ENCODE results near the gene ZAP70.

Gene ZAP70

GRCh38 chr2:97726261-97727064 is 13.1 kb downstream of the ZAP70 start:
- Histone ChIP-seq H3K4me1 (ENCODE audit: control insufficient read depth, insufficient read depth, low read length, unreplicated experiment) (no peaks in the 10 kb centered on the region), H3K79me2 (ENCODE audit: control insufficient read depth, insufficient read depth, low read length, unreplicated experiment) (no peaks in the 10 kb centered on the region), H3K36me3 (ENCODE audit: insufficient read depth, low read length) (no peaks in the 10 kb centered on the region), H2AFZ (ENCODE audit: low read length, unreplicated experiment) (no peak overlapping the region), H3K27ac (ENCODE audit: low read depth, low read length) (no peak overlapping the region), H3K4me3 (ENCODE audit: low read depth, low read length) (no peak overlapping the region), H3K27me3 (ENCODE audit: insufficient read depth, low read length) (peaks cover 35% of the 10 kb centered on the region)

- Histone ChIP-seq H3K4me1 (ENCODE audit: control insufficient read depth, insufficient read depth, low read length, unreplicated experiment) (no peaks in the 10 kb centered on the region), H3K27me3 (ENCODE audit: insufficient read depth, low read length) (peaks cover 32% of the 10 kb centered on the region), H3K4me3 (ENCODE audit: low read depth, low read length) (no peak overlapping the region), H2AFZ (ENCODE audit: low read length, unreplicated experiment) (no peak overlapping the region), H3K79me2 (ENCODE audit: control insufficient read depth, insufficient read depth, low read length, unreplicated experiment) (no peaks in the 10 kb centered on the region), H3K27ac (ENCODE audit: low read depth, low read length) (no peak overlapping the region), H3K36me3 (ENCODE audit: insufficient read depth, low read length) (no peaks in the 10 kb centered on the region)
Measured at GRCh38 chr2:97727296-97727695, 13.9 kb downstream of the ZAP70 start.

- H3K27me3 ChIP-seq (ENCODE audit: insufficient read depth, low read length) = peaks cover 24% of the 10 kb centered on the region
- no peaks in the 10 kb centered on the region for H3K4me1 ChIP-seq (ENCODE audit: control insufficient read depth, insufficient read depth, low read length, unreplicated experiment)
- no peak overlapping the region for H3K4me3 ChIP-seq (ENCODE audit: low read depth, low read length)
- H2AFZ ChIP-seq (ENCODE audit: low read length, unreplicated experiment) = no peak overlapping the region
- H3K79me2 ChIP-seq (ENCODE audit: control insufficient read depth, insufficient read depth, low read length, unreplicated experiment) = no peaks in the 10 kb centered on the region
- H3K36me3 ChIP-seq (ENCODE audit: insufficient read depth, low read length) = no peaks in the 10 kb centered on the region
- no peak overlapping the region for H3K27ac ChIP-seq (ENCODE audit: low read depth, low read length)
Measured at GRCh38 chr2:97728091-97728731, 14.8 kb downstream of the ZAP70 start.

GRCh38 chr2:97730245-97730644 is 16.9 kb downstream of the ZAP70 start:
- no peak overlapping the region for H3K27ac ChIP-seq (ENCODE audit: low read depth, low read length)
- H3K4me3 ChIP-seq (ENCODE audit: low read depth, low read length) = no peak overlapping the region
- H2AFZ ChIP-seq (ENCODE audit: low read length, unreplicated experiment) = no peak overlapping the region
- 0 out of 2 replicates have a peak, but pooled peaks cover 6% of the 10 kb centered on the region for H3K27me3 ChIP-seq (ENCODE audit: insufficient read depth, low read length)
- no peaks in the 10 kb centered on the region for H3K4me1 ChIP-seq (ENCODE audit: control insufficient read depth, insufficient read depth, low read length, unreplicated experiment)
- H3K36me3 ChIP-seq (ENCODE audit: insufficient read depth, low read length) = no peaks in the 10 kb centered on the region
- no peaks in the 10 kb centered on the region for H3K79me2 ChIP-seq (ENCODE audit: control insufficient read depth, insufficient read depth, low read length, unreplicated experiment)

GRCh38 chr2:97731274-97732020 is 18.1 kb downstream of the ZAP70 start:
- no peak overlapping the region for H3K27ac ChIP-seq (ENCODE audit: low read depth, low read length)
- no peaks in the 10 kb centered on the region for H3K79me2 ChIP-seq (ENCODE audit: control insufficient read depth, insufficient read depth, low read length, unreplicated experiment)
- H2AFZ ChIP-seq (ENCODE audit: low read length, unreplicated experiment) = no peak overlapping the region
- H3K36me3 ChIP-seq (ENCODE audit: insufficient read depth, low read length) = no peaks in the 10 kb centered on the region
- H3K4me1 ChIP-seq (ENCODE audit: control insufficient read depth, insufficient read depth, low read length, unreplicated experiment) = no peaks in the 10 kb centered on the region
- 0 out of 2 replicates have a peak, but pooled peaks cover 3% of the 10 kb centered on the region for H3K27me3 ChIP-seq (ENCODE audit: insufficient read depth, low read length)
- H3K4me3 ChIP-seq (ENCODE audit: low read depth, low read length) = no peak overlapping the region

GRCh38 chr2:97732436-97733340 is 19.3 kb downstream of the ZAP70 start:
- H2AFZ ChIP-seq (ENCODE audit: low read length, unreplicated experiment) = no peak overlapping the region
- no peak overlapping the region for H3K4me3 ChIP-seq (ENCODE audit: low read depth, low read length)
- H3K27me3 ChIP-seq (ENCODE audit: insufficient read depth, low read length) = 0 out of 2 replicates have a peak, but pooled peaks cover 3% of the 10 kb centered on the region
- no peaks in the 10 kb centered on the region for H3K4me1 ChIP-seq (ENCODE audit: control insufficient read depth, insufficient read depth, low read length, unreplicated experiment)
- H3K79me2 ChIP-seq (ENCODE audit: control insufficient read depth, insufficient read depth, low read length, unreplicated experiment) = no peaks in the 10 kb centered on the region
- H3K27ac ChIP-seq (ENCODE audit: low read depth, low read length) = no peak overlapping the region
- H3K36me3 ChIP-seq (ENCODE audit: insufficient read depth, low read length) = no peaks in the 10 kb centered on the region

GRCh38 chr2:97733341-97734035 is 20.1 kb downstream of the ZAP70 start:
- H3K4me1 ChIP-seq (ENCODE audit: control insufficient read depth, insufficient read depth, low read length, unreplicated experiment) = no peaks in the 10 kb centered on the region
- no peaks in the 10 kb centered on the region for H3K79me2 ChIP-seq (ENCODE audit: control insufficient read depth, insufficient read depth, low read length, unreplicated experiment)
- H3K4me3 ChIP-seq (ENCODE audit: low read depth, low read length) = no peak overlapping the region
- H3K36me3 ChIP-seq (ENCODE audit: insufficient read depth, low read length) = no peaks in the 10 kb centered on the region
- no peak overlapping the region for H2AFZ ChIP-seq (ENCODE audit: low read length, unreplicated experiment)
- H3K27ac ChIP-seq (ENCODE audit: low read depth, low read length) = no peak overlapping the region
- H3K27me3 ChIP-seq (ENCODE audit: insufficient read depth, low read length) = no peaks in the 10 kb centered on the region

GRCh38 chr2:97734061-97735051 is 21.0 kb downstream of the ZAP70 start:
- Histone ChIP-seq H3K79me2 (ENCODE audit: control insufficient read depth, insufficient read depth, low read length, unreplicated experiment) (no peaks in the 10 kb centered on the region), H3K36me3 (ENCODE audit: insufficient read depth, low read length) (no peaks in the 10 kb centered on the region), H2AFZ (ENCODE audit: low read length, unreplicated experiment) (no peak overlapping the region), H3K4me3 (ENCODE audit: low read depth, low read length) (no peak overlapping the region), H3K27me3 (ENCODE audit: insufficient read depth, low read length) (no peaks in the 10 kb centered on the region), H3K4me1 (ENCODE audit: control insufficient read depth, insufficient read depth, low read length, unreplicated experiment) (no peaks in the 10 kb centered on the region), H3K27ac (ENCODE audit: low read depth, low read length) (no peak overlapping the region)

- no peaks in the 10 kb centered on the region for H3K4me1 ChIP-seq (ENCODE audit: control insufficient read depth, insufficient read depth, low read length, unreplicated experiment)
- no peak overlapping the region for H3K4me3 ChIP-seq (ENCODE audit: low read depth, low read length)
- H3K79me2 ChIP-seq (ENCODE audit: control insufficient read depth, insufficient read depth, low read length, unreplicated experiment) = no peaks in the 10 kb centered on the region
- no peaks in the 10 kb centered on the region for H3K27me3 ChIP-seq (ENCODE audit: insufficient read depth, low read length)
- no peak overlapping the region for H2AFZ ChIP-seq (ENCODE audit: low read length, unreplicated experiment)
- H3K27ac ChIP-seq (ENCODE audit: low read depth, low read length) = no peak overlapping the region
- H3K36me3 ChIP-seq (ENCODE audit: insufficient read depth, low read length) = no peaks in the 10 kb centered on the region
Measured at GRCh38 chr2:97735161-97735561, 21.8 kb downstream of the ZAP70 start.

Measured in ACC112 (cell line).